DMS79 treated with DMSO at 0.1 percent for 48 hours (cell line): Measurements from ENCODE around the gene TMEM131L.
"Not testable (repeated sequence)": the region's sequence is repeated elsewhere in the genome, so short reads cannot be mapped to it uniquely, and the experiment has no call there.

Experiments
- DNase-seq: peaks from one replicate; lab custom pipeline; 2025; lab: John Stamatoyannopoulos, UW

Gene TMEM131L

GRCh38 chr4:153449338-153449737 is 16.8 kb upstream of the TMEM131L start:
- no peak for DNase-seq

- DNase-seq: no peak
Measured at GRCh38 chr4:153450544-153450917, 15.6 kb upstream of the TMEM131L start.

GRCh38 chr4:153451145-153451544 is 15.0 kb upstream of the TMEM131L start:
- not testable (repeated sequence) for DNase-seq

DNA sequence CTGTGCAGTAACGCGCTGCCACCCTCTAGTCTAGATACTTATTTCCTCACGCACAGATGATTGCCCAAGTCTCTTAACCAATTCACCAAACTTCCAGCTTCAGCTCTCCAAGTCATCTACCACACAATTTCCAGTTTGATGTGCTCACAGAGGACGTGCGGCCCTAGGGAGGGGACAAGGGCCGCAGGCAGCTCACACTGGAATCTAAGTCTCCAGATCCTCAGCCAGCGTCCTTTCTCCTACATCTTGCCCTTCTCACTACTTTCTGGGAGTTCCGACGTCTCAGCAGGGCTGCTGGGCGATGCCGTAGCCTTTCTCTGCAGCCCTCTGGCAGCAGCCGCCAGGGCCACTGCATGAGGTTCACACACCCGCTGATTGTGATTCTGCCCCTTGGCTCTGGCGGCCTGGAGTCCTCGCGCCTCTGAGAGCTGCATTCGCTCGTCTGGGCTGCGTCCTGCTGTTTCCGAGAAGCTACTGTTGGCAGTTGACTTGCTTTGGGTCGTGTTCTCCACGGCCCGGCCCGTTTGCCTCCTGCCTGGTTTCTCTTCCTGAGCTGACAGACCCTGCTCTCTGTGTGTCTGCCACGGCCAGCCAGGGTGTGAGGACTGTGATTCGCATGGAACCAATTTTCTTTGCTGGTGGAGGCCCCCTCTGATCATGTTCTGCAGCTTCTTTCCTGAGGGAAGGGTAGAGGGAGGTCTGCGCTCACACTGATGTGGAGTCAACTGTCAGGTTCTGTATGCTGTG is 14.1 kb upstream of the TMEM131L start:
- no peak for DNase-seq

GRCh38 chr4:153452658-153453378 is 13.3 kb upstream of the TMEM131L start:
- DNase-seq: no peak

- no peak for DNase-seq
Measured at GRCh38 chr4:153453402-153453801, 12.8 kb upstream of the TMEM131L start.

DNA sequence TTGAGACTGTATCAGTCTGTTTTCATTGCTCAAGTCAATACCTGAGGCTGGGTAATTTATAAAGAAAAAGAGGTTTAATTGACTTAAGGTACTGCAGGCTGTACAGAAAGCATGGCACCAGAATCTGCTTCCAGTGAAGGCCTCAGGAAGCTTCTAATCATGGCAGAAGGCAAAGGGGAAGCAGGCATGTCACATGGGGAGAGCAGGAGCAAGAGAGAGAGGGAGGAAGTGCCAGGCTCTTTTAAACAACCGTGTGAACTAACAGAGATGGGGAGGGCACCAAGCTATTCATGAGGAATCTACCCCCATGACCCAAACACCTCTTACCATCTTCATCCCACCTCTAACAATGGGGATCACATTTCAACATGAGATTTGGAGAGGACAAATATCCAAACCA is 7.2 kb upstream of the TMEM131L start:
- DNase-seq: no peak

GRCh38 chr4:153461549-153461948 is 4.6 kb upstream of the TMEM131L start:
- DNase-seq: not testable (repeated sequence)

- DNase-seq: no peak
Measured at GRCh38 chr4:153464068-153464467, 2.1 kb upstream of the TMEM131L start.

- no peak for DNase-seq
Measured at GRCh38 chr4:153465140-153465539, 1.0 kb upstream of the TMEM131L start.

GRCh38 chr4:153465615-153466080 is 512 bp upstream of the TMEM131L start:
- DNase-seq: no peak

- peak; percentile 85 for DNase-seq
Measured at GRCh38 chr4:153466949-153467896, 1.1 kb downstream of the TMEM131L start.

GRCh38 chr4:153467897-153468262 is 1.7 kb downstream of the TMEM131L start:
- no peak for DNase-seq

GRCh38 chr4:153468587-153468986 is 2.4 kb downstream of the TMEM131L start:
- no peak for DNase-seq

DNA sequence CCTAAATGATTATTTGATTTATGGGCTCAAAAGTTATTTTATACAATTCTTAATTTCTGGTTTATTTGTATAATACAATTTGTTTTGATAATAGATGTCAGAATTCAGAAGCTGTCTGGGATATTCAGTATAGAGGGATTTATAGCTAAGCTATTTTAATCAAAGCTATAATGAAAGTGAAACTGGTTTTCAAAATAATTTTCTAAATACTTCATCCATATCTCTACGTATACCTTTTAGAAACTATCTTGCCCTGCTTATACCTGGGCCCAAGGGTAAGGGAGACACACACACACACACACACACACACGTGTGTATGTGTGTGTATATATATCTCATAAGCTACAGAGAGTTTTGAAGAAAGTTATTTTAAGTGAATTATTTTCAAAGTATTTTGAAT is 2.9 kb downstream of the TMEM131L start:
- DNase-seq: no peak

DNA sequence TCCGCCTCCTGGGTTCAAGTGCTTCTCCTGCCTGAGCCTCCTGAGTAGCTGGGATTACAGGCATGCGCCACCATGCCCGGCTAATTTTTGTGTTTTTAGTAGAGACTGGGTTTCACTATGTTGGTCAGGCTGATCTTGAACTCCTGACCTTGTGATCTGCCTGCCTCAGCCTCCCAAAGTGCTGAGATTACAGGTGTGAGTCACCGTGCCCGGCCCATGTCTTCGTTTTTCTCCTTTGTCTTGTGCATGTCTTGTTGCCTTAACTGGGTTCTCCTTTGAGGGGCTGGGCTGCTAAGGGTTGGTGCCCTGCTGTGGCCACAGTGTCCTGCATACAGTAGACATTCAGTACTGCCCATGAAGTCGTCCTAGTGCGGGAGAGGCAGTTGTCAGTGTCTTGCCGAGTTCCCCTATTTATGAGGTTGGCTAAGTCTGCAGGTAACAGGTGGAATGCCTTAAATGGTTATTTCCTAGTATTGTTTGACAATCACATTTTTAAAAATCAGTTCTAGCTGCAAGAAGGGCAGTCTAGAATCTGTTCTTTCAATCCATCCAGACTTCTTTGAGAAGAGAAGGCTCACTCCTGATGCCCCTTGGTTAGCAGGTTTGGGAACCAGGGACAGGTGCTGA is 5.0 kb downstream of the TMEM131L start:
- DNase-seq: not testable (repeated sequence)

- no peak for DNase-seq
Measured at GRCh38 chr4:153471698-153472093, 5.5 kb downstream of the TMEM131L start.

DNA sequence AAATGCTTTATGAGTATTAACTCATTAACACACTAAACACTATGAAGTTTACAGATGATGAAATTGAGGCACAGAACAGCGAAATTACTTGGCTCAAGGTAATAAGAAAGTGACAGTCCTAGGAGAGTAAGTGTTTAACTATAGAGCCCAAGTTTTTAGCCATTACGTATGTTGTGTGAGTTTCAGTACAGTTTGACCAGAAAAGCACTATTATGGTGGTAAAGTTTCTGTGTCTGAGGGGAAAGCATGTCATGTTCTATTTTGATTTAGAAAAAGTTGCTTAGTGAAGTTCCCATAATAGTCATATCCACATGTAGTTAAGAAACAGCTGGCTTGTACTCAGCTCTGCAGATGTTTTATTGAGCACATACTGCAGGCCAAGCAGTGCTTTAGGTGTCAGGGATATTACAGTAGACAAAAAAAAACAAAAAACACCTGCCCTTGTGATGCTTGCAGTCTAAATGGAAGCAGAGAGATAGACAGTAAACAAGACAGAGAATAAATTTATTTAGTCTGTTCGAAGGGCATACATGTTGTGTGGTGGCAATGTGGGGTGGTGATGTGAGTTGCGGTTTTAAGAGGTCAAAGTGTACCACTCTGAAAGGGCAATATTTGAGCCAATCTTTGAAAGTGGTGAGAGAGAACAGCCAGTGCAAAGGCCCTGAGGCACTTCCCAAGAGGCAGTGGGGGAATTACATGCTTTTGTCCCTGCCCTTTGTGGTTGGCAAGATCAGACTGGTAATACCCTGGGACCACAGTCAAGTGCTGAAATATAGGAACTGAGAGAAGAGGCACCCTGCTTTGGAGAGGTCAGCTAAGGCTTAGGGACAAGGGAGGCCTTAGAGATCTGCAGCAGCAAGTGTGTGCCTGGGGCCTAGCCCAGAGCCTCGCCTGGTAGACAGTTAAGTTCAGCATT is 6.2 kb downstream of the TMEM131L start:
- DNase-seq: no peak

DNA sequence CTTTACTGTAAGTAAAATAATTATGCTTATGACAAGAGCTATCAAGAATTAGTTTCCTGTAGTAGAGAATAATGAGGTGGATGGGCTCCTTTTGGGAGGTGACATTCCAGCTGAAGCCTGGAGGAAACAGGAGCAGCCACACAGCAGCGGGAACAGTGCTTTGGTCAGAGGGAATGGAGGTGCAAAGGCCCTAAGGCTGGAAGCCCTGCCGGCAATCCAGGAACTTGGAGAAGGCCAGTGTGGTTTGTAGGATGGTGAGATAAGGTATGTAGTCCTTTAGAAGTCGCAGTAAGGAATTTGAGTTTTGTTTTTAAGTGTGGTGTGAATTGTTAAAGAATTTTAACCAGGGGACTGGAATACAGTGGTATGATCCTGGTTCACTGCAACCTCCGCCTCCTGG is 8.1 kb downstream of the TMEM131L start:
- DNase-seq: no peak

GRCh38 chr4:153476829-153477574 is 10.8 kb downstream of the TMEM131L start:
- DNase-seq: no peak
